ENCODE results near the gene ZCRB1. TPM values are rescaled to one million over a fixed set of nuclear protein-coding genes. Genes with fewer than 3 reads are reported as not detected.

Gene ZCRB1
- total RNA-seq, 1 donor from 2014 or later: 53.2 TPM

DNA sequence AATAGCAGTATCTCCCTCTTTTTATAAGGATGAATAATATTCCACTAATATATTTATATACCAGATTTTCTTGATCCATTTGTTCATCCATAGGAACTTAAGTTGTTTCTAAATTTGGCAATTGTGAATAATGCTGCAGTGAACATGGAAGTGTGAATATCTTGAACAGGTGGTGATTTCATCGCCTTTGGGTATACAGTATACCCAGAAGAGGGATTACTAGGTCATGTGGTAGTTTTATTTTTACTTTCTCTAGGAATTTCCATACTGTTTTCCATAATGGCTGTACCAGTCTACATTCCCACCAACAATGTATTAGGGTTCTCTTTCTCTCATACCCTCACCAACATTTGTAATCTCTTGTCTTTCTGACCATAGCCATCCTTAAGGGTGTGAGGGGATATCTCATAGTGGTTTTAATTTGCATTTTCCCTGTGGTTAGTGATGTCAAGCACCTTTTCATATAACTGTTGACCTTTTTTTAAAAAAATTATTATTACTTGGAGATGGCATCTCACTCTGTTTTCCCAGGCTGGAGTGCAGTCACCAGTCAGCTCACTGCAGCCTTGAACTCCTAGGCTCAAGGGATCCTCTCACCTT, 20.6 kb upstream of the ZCRB1 start:
- DNase-seq (ENCODE audit: low spot score in 2 of 2, unreplicated experiment in 2 of 2): no peak
- H3K27me3 Mint-ChIP-seq (ENCODE audit: low read depth): no peaks in the 10 kb centered on the region
- TF ChIP-seq, protein P1, sequence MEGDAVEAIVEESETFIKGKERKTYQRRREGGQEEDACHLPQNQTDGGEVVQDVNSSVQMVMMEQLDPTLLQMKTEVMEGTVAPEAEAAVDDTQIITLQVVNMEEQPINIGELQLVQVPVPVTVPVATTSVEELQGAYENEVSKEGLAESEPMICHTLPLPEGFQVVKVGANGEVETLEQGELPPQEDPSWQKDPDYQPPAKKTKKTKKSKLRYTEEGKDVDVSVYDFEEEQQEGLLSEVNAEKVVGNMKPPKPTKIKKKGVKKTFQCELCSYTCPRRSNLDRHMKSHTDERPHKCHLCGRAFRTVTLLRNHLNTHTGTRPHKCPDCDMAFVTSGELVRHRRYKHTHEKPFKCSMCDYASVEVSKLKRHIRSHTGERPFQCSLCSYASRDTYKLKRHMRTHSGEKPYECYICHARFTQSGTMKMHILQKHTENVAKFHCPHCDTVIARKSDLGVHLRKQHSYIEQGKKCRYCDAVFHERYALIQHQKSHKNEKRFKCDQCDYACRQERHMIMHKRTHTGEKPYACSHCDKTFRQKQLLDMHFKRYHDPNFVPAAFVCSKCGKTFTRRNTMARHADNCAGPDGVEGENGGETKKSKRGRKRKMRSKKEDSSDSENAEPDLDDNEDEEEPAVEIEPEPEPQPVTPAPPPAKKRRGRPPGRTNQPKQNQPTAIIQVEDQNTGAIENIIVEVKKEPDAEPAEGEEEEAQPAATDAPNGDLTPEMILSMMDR (IDR thresholded peaks at IDR 0.05; ENCODE audit: unreplicated experiment): no peak
- H3K27ac Mint-ChIP-seq: no peak overlapping the region
- H3K4me3 Mint-ChIP-seq: no peak overlapping the region
- H3K4me1 Mint-ChIP-seq: no peaks in the 10 kb centered on the region
- peaks cover 14% of the 10 kb centered on the region for H3K36me3 Mint-ChIP-seq
- no peaks in the 10 kb centered on the region for H3K9me3 Mint-ChIP-seq

DNA sequence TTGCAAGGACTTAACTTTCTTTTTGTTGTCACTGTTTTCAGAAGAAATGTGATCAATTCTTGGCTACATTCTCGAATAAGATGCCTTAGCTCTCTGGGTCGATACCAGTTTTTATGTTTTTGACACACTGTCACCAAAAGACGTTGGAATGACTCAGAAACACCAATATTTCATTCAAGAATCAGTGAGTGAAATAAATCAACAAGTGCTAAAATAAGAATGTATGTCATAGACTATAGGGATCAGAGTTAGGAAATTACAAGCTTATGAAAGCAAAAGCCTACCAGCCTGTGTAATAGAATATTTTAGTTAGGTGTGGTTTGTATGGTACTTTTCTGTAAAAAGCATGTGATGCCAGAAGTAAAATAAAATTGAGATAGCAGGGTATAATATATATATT, 17.8 kb upstream of the ZCRB1 start:
- TF ChIP-seq, protein P1 (IDR thresholded peaks at IDR 0.05; ENCODE audit: unreplicated experiment): no peak
- no peaks in the 10 kb centered on the region for H3K9me3 Mint-ChIP-seq
- DNase-seq (ENCODE audit: low spot score in 2 of 2, unreplicated experiment in 2 of 2): no peak
- no peak overlapping the region for H3K27ac Mint-ChIP-seq
- H3K36me3 Mint-ChIP-seq: peaks cover 9% of the 10 kb centered on the region
- no peak overlapping the region for H3K4me3 Mint-ChIP-seq
- no peaks in the 10 kb centered on the region for H3K27me3 Mint-ChIP-seq (ENCODE audit: low read depth)
- no peaks in the 10 kb centered on the region for H3K4me1 Mint-ChIP-seq

GRCh38 chr12:42342028-42342427, 16.1 kb upstream of the ZCRB1 start:
- H3K4me3 Mint-ChIP-seq: no peak overlapping the region
- H3K4me1 Mint-ChIP-seq: no peaks in the 10 kb centered on the region
- DNase-seq (ENCODE audit: low spot score in 2 of 2, unreplicated experiment in 2 of 2): no peak
- TF ChIP-seq, protein P1 (IDR thresholded peaks at IDR 0.05; ENCODE audit: unreplicated experiment): no peak
- no peaks in the 10 kb centered on the region for H3K9me3 Mint-ChIP-seq
- no peak overlapping the region for H3K27ac Mint-ChIP-seq
- H3K36me3 Mint-ChIP-seq: peaks cover 9% of the 10 kb centered on the region
- no peaks in the 10 kb centered on the region for H3K27me3 Mint-ChIP-seq (ENCODE audit: low read depth)

DNA sequence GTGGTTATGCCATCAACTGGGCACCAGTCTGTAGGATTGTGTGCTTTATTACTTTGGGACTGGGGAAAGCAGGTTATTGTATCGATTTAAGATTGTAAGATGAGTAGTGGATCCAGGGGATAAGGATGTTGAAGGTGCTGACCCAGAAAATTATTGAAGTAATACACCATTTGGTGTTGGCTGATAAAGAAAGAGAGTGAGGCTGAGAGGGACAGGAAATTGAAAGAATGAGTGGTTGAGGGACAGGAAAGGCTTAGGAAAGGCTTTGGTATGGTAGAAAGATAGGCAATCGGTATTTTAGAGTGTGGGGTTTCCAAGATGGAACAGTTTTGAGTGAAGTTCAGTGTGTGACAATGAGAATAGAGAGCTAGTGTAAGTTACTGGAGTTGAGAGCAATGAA, 12.4 kb upstream of the ZCRB1 start:
- peaks cover 8% of the 10 kb centered on the region for H3K36me3 Mint-ChIP-seq
- DNase-seq (ENCODE audit: low spot score in 2 of 2, unreplicated experiment in 2 of 2): no peak
- H3K27ac Mint-ChIP-seq: no peak overlapping the region
- H3K4me3 Mint-ChIP-seq: no peak overlapping the region
- no peaks in the 10 kb centered on the region for H3K27me3 Mint-ChIP-seq (ENCODE audit: low read depth)
- H3K4me1 Mint-ChIP-seq: peaks cover 10% of the 10 kb centered on the region
- TF ChIP-seq, protein P1 (IDR thresholded peaks at IDR 0.05; ENCODE audit: unreplicated experiment): no peak
- no peaks in the 10 kb centered on the region for H3K9me3 Mint-ChIP-seq

GRCh38 chr12:42336286-42336685, 10.4 kb upstream of the ZCRB1 start:
- H3K27ac Mint-ChIP-seq: no peak overlapping the region
- no peak for DNase-seq (ENCODE audit: low spot score in 2 of 2, unreplicated experiment in 2 of 2)
- no peaks in the 10 kb centered on the region for H3K27me3 Mint-ChIP-seq (ENCODE audit: low read depth)
- H3K4me3 Mint-ChIP-seq: no peak overlapping the region
- peaks cover 8% of the 10 kb centered on the region for H3K36me3 Mint-ChIP-seq
- no peaks in the 10 kb centered on the region for H3K9me3 Mint-ChIP-seq
- peaks cover 15% of the 10 kb centered on the region for H3K4me1 Mint-ChIP-seq
- TF ChIP-seq, protein P1 (IDR thresholded peaks at IDR 0.05; ENCODE audit: unreplicated experiment): no peak
